ENCODE results near the gene APCDD1L. TPM values are rescaled to one million over a fixed set of nuclear protein-coding genes. Genes with fewer than 3 reads are reported as not detected.
"Not testable (repeated sequence)": the region's sequence is repeated elsewhere in the genome, so short reads cannot be mapped to it uniquely, and the experiment has no call there.

The APCDD1L gene
- total RNA-seq, 2 experiments from 2014 or later, result not detected

- H3K36me3 Mint-ChIP-seq (ENCODE audit: low read depth), result no peaks in the 10 kb centered on the region
- POLR2A ChIA-PET, result no interaction called here
- CTCF ChIA-PET, result no interaction called here
- H3K27ac Mint-ChIP-seq, result no peak overlapping the region
- H3K27me3 Mint-ChIP-seq, result peaks cover 9% of the 10 kb centered on the region
- DNase-seq, result no peak
- no peaks in the 10 kb centered on the region for H3K9me3 Mint-ChIP-seq
- H3K4me1 Mint-ChIP-seq, result no peaks in the 10 kb centered on the region
- H3K4me3 Mint-ChIP-seq, result no peak overlapping the region
Observed at GRCh38 chr20:58549231-58550209, 34.3 kb upstream of the APCDD1L start.

- H3K36me3 Mint-ChIP-seq (ENCODE audit: low read depth), result no peaks in the 10 kb centered on the region
- no peak overlapping the region for H3K27ac Mint-ChIP-seq
- H3K4me3 Mint-ChIP-seq, result no peak overlapping the region
- no peak for DNase-seq
- peaks cover 9% of the 10 kb centered on the region for H3K27me3 Mint-ChIP-seq
- H3K9me3 Mint-ChIP-seq, result no peaks in the 10 kb centered on the region
- POLR2A ChIA-PET, result no interaction called here
- CTCF ChIA-PET, result no interaction called here
- H3K4me1 Mint-ChIP-seq, result no peaks in the 10 kb centered on the region
Observed at GRCh38 chr20:58547623-58548475, 32.6 kb upstream of the APCDD1L start.

- Mint-ChIP-seq H3K27me3 (peaks cover 6% of the 10 kb centered on the region), H3K4me1 (no peaks in the 10 kb centered on the region), H3K27ac (no peak overlapping the region), H3K9me3 (no peaks in the 10 kb centered on the region), H3K4me3 (no peak overlapping the region), H3K36me3 (ENCODE audit: low read depth) (no peaks in the 10 kb centered on the region)
- CTCF ChIA-PET, result no interaction called here
- POLR2A ChIA-PET, result no interaction called here
- DNase-seq, result no peak
Observed at GRCh38 chr20:58546756-58547622, 31.8 kb upstream of the APCDD1L start.

GRCh38 chr20:58546416-58546711 lies 31.2 kb upstream of the APCDD1L start:
- ChIA-PET CTCF (no interaction called here), POLR2A (no interaction called here)
- no peaks in the 10 kb centered on the region for H3K36me3 Mint-ChIP-seq (ENCODE audit: low read depth)
- H3K4me1 Mint-ChIP-seq, result no peaks in the 10 kb centered on the region
- peaks cover 6% of the 10 kb centered on the region for H3K27me3 Mint-ChIP-seq
- DNase-seq, result no peak
- no peak overlapping the region for H3K27ac Mint-ChIP-seq
- no peaks in the 10 kb centered on the region for H3K9me3 Mint-ChIP-seq
- no peak overlapping the region for H3K4me3 Mint-ChIP-seq

GRCh38 chr20:58545565-58546415 lies 30.6 kb upstream of the APCDD1L start:
- Mint-ChIP-seq H3K9me3 (no peaks in the 10 kb centered on the region), H3K36me3 (ENCODE audit: low read depth) (no peaks in the 10 kb centered on the region), H3K4me3 (no peak overlapping the region), H3K27me3 (peaks cover 6% of the 10 kb centered on the region), H3K4me1 (no peaks in the 10 kb centered on the region), H3K27ac (no peak overlapping the region)
- POLR2A ChIA-PET, result no interaction called here
- no peak for DNase-seq
- CTCF ChIA-PET, result no interaction called here

- no peak overlapping the region for H3K4me3 Mint-ChIP-seq
- DNase-seq, result no peak
- H3K27ac Mint-ChIP-seq, result no peak overlapping the region
- CTCF ChIA-PET, result no interaction called here
- H3K9me3 Mint-ChIP-seq, result no peaks in the 10 kb centered on the region
- peaks cover 8% of the 10 kb centered on the region for H3K27me3 Mint-ChIP-seq
- no peaks in the 10 kb centered on the region for H3K4me1 Mint-ChIP-seq
- POLR2A ChIA-PET, result no interaction called here
- no peaks in the 10 kb centered on the region for H3K36me3 Mint-ChIP-seq (ENCODE audit: low read depth)
Observed at GRCh38 chr20:58544891-58545290, 29.7 kb upstream of the APCDD1L start.

GRCh38 chr20:58544286-58544685 lies 29.1 kb upstream of the APCDD1L start:
- Mint-ChIP-seq H3K4me3 (no peak overlapping the region), H3K9me3 (no peaks in the 10 kb centered on the region), H3K27me3 (peaks cover 8% of the 10 kb centered on the region), H3K27ac (no peak overlapping the region), H3K36me3 (ENCODE audit: low read depth) (no peaks in the 10 kb centered on the region), H3K4me1 (no peaks in the 10 kb centered on the region)
- no peak for DNase-seq
- ChIA-PET CTCF (no interaction called here), POLR2A (no interaction called here)

GRCh38 chr20:58543274-58543673 lies 28.1 kb upstream of the APCDD1L start:
- Mint-ChIP-seq H3K27me3 (peaks cover 8% of the 10 kb centered on the region), H3K4me1 (no peaks in the 10 kb centered on the region), H3K36me3 (ENCODE audit: low read depth) (no peaks in the 10 kb centered on the region), H3K9me3 (peaks cover 3% of the 10 kb centered on the region), H3K27ac (no peak overlapping the region), H3K4me3 (no peak overlapping the region)
- ChIA-PET CTCF (no interaction called here), POLR2A (no interaction called here)
- no peak for DNase-seq

GRCh38 chr20:58542411-58543095 lies 27.4 kb upstream of the APCDD1L start:
- H3K4me1 Mint-ChIP-seq, result no peaks in the 10 kb centered on the region
- no peak for DNase-seq
- H3K27me3 Mint-ChIP-seq, result peaks cover 3% of the 10 kb centered on the region
- peaks cover 6% of the 10 kb centered on the region for H3K9me3 Mint-ChIP-seq
- H3K27ac Mint-ChIP-seq, result no peak overlapping the region
- CTCF ChIA-PET, result no interaction called here
- H3K36me3 Mint-ChIP-seq (ENCODE audit: low read depth), result no peaks in the 10 kb centered on the region
- no peak overlapping the region for H3K4me3 Mint-ChIP-seq
- POLR2A ChIA-PET, result no interaction called here

GRCh38 chr20:58542034-58542410 lies 26.8 kb upstream of the APCDD1L start:
- POLR2A ChIA-PET, H3K4me3 Mint-ChIP-seq: not testable (repeated sequence)
- CTCF ChIA-PET, result interaction anchor here (1.5 kb wide), 1 partner anchor 109 kb away, joined by 3 read pairs; the partner anchor contains the start of gene STX16

GRCh38 chr20:58538752-58539151 lies 23.6 kb upstream of the APCDD1L start:
- Mint-ChIP-seq H3K4me3 (no peak overlapping the region), H3K4me1 (no peaks in the 10 kb centered on the region), H3K27ac (no peak overlapping the region), H3K27me3 (peaks cover 2% of the 10 kb centered on the region), H3K36me3 (ENCODE audit: low read depth) (no peaks in the 10 kb centered on the region), H3K9me3 (peaks cover 9% of the 10 kb centered on the region)
- CTCF ChIA-PET, result no interaction called here
- DNase-seq, result no peak
- POLR2A ChIA-PET, result no interaction called here

More at GRCh38 chr20:58542034-58542410, 26.8 kb upstream of the APCDD1L start:
- H3K4me1 Mint-ChIP-seq; DNase-seq; H3K27ac Mint-ChIP-seq; H3K27me3 Mint-ChIP-seq; H3K9me3 Mint-ChIP-seq; H3K36me3 Mint-ChIP-seq (ENCODE audit: low read depth): not testable (repeated sequence)

GRCh38 chr20:58537831-58538230 lies 22.6 kb upstream of the APCDD1L start:
- CTCF ChIA-PET, result no interaction called here
- DNase-seq, result no peak
- peaks cover 2% of the 10 kb centered on the region for H3K27me3 Mint-ChIP-seq
- POLR2A ChIA-PET, result no interaction called here
- H3K4me3 Mint-ChIP-seq, result no peak overlapping the region
- no peak overlapping the region for H3K27ac Mint-ChIP-seq
- no peaks in the 10 kb centered on the region for H3K36me3 Mint-ChIP-seq (ENCODE audit: low read depth)
- no peaks in the 10 kb centered on the region for H3K4me1 Mint-ChIP-seq
- H3K9me3 Mint-ChIP-seq, result peaks cover 9% of the 10 kb centered on the region
